ENCODE measurements around the gene CCDC146. TPM values are rescaled to one million over a fixed set of nuclear protein-coding genes. Genes with fewer than 3 reads are reported as not detected.
"Not testable (repeated sequence)": the region's sequence is repeated elsewhere in the genome, so short reads cannot be mapped to it uniquely, and the experiment has no call there.

CCDC146 gene
- total and polyA plus RNA-seq, 2 of the 13 experiments (the other 11 are each of a cell fraction or from before 2014, with no cell fraction given), result 2.4 to 4.1 TPM

GRCh38 chr7:77138668-77139067, 16.3 kb downstream of the CCDC146 start:
- in situ Hi-C loops (cut with HindIII; ENCODE audit: extremely low pct_ligation_motif_present, low pct_unique_long_range_greater_than_20kb), result not testable (repeated sequence)

GRCh38 chr7:77140291-77140690, 17.9 kb downstream of the CCDC146 start:
- H3K27me3 ChIP-seq (ENCODE audit: control insufficient read depth in 1 of 2, insufficient read depth in 2 of 2, low read length in 2 of 2); BruUV-seq (replicated peaks); H3K4me1 ChIP-seq (ENCODE audit: insufficient read depth, low read length); CTCF ChIA-PET (ENCODE audit: low intra/inter-chr PET ratio, low total read pairs); H2AFZ ChIP-seq (ENCODE audit: low read length); H3K9me3 ChIP-seq (ENCODE audit: low read length); DNase-seq (ENCODE audit: low spot score); FAIRE-seq; POLR2A ChIA-PET; H3K9ac ChIP-seq (ENCODE audit: insufficient read depth, low read depth, low read length); intact Hi-C loops (cut with micrococcal nuclease; ENCODE audit: unreplicated experiment); in situ Hi-C loops (cut with HindIII; ENCODE audit: extremely low pct_ligation_motif_present, low pct_unique_long_range_greater_than_20kb); ATAC-seq; H3K4me3 ChIP-seq (replicated peaks in 1 of 3; ENCODE audit: insufficient read depth in 1 of 3, low read depth in 2 of 3, low read length in 3 of 3); H4K20me1 ChIP-seq (ENCODE audit: insufficient read depth, low read length); H3K4me2 ChIP-seq (ENCODE audit: low read depth, low read length); H3K36me3 ChIP-seq (replicated peaks in 1 of 2; ENCODE audit: control insufficient read depth in 1 of 2, insufficient read depth in 2 of 2, low read length in 2 of 2); H3K27ac ChIP-seq (ENCODE audit: extremely low read length, insufficient read depth, low read length); H3K79me2 ChIP-seq (ENCODE audit: insufficient read depth, low read length): not testable (repeated sequence)
- 75% methylated on average over 4 of the region's 4 CpGs for WGBS (ENCODE audit: low lambda C conversion rate)

More at GRCh38 chr7:77138668-77139067, 16.3 kb downstream of the CCDC146 start:
- H3K9ac ChIP-seq (ENCODE audit: insufficient read depth, low read depth, low read length); POLR2A ChIA-PET; H4K20me1 ChIP-seq (ENCODE audit: insufficient read depth, low read length); intact Hi-C loops (cut with micrococcal nuclease; ENCODE audit: unreplicated experiment); H3K4me1 ChIP-seq (ENCODE audit: insufficient read depth, low read length); H3K4me2 ChIP-seq (ENCODE audit: low read depth, low read length); BruUV-seq (replicated peaks); H3K9me3 ChIP-seq (ENCODE audit: low read length); CTCF ChIA-PET (ENCODE audit: low intra/inter-chr PET ratio, low total read pairs); FAIRE-seq; H3K27ac ChIP-seq (ENCODE audit: extremely low read length, insufficient read depth, low read length); H2AFZ ChIP-seq (ENCODE audit: low read length); H3K79me2 ChIP-seq (ENCODE audit: insufficient read depth, low read length); H3K4me3 ChIP-seq (replicated peaks in 1 of 3; ENCODE audit: insufficient read depth in 1 of 3, low read depth in 2 of 3, low read length in 3 of 3); ATAC-seq; DNase-seq (ENCODE audit: low spot score); H3K36me3 ChIP-seq (replicated peaks in 1 of 2; ENCODE audit: control insufficient read depth in 1 of 2, insufficient read depth in 2 of 2, low read length in 2 of 2); H3K27me3 ChIP-seq (ENCODE audit: control insufficient read depth in 1 of 2, insufficient read depth in 2 of 2, low read length in 2 of 2): not testable (repeated sequence)
- TF ChIP-seq ZNF7 (CRISPR knock-in tag; IDR thresholded peaks at IDR 0.05), result peak; percentile 83
- WGBS (ENCODE audit: low lambda C conversion rate), result 56% methylated on average over 2 of the region's 2 CpGs

- H3K79me2 ChIP-seq (ENCODE audit: insufficient read depth, low read length); H3K27me3 ChIP-seq (ENCODE audit: control insufficient read depth in 1 of 2, insufficient read depth in 2 of 2, low read length in 2 of 2); H3K36me3 ChIP-seq (replicated peaks in 1 of 2; ENCODE audit: control insufficient read depth in 1 of 2, insufficient read depth in 2 of 2, low read length in 2 of 2); H3K9me3 ChIP-seq (ENCODE audit: low read length); H3K4me3 ChIP-seq (replicated peaks in 1 of 3; ENCODE audit: insufficient read depth in 1 of 3, low read depth in 2 of 3, low read length in 3 of 3); in situ Hi-C loops (cut with HindIII; ENCODE audit: extremely low pct_ligation_motif_present, low pct_unique_long_range_greater_than_20kb); POLR2A ChIA-PET; BruUV-seq (replicated peaks); H3K9ac ChIP-seq (ENCODE audit: insufficient read depth, low read depth, low read length); CTCF ChIA-PET (ENCODE audit: low intra/inter-chr PET ratio, low total read pairs); FAIRE-seq; H4K20me1 ChIP-seq (ENCODE audit: insufficient read depth, low read length); DNase-seq (ENCODE audit: low spot score); ATAC-seq; intact Hi-C loops (cut with micrococcal nuclease; ENCODE audit: unreplicated experiment); H2AFZ ChIP-seq (ENCODE audit: low read length); H3K4me1 ChIP-seq (ENCODE audit: insufficient read depth, low read length); H3K4me2 ChIP-seq (ENCODE audit: low read depth, low read length); H3K27ac ChIP-seq (ENCODE audit: extremely low read length, insufficient read depth, low read length): not testable (repeated sequence)
These were observed 29.8 kb downstream of the CCDC146 start for GRCh38 chr7:77152232-77152631.

GRCh38 chr7:77154917-77155464, 32.6 kb downstream of the CCDC146 start:
- BruUV-seq (replicated peaks); H3K27ac ChIP-seq (ENCODE audit: extremely low read length, insufficient read depth, low read length); in situ Hi-C loops (cut with HindIII; ENCODE audit: extremely low pct_ligation_motif_present, low pct_unique_long_range_greater_than_20kb); H3K4me3 ChIP-seq (replicated peaks in 1 of 3; ENCODE audit: insufficient read depth in 1 of 3, low read depth in 2 of 3, low read length in 3 of 3); CTCF ChIA-PET (ENCODE audit: low intra/inter-chr PET ratio, low total read pairs); intact Hi-C loops (cut with micrococcal nuclease; ENCODE audit: unreplicated experiment); H2AFZ ChIP-seq (ENCODE audit: low read length); FAIRE-seq; H3K4me2 ChIP-seq (ENCODE audit: low read depth, low read length); H3K36me3 ChIP-seq (replicated peaks in 1 of 2; ENCODE audit: control insufficient read depth in 1 of 2, insufficient read depth in 2 of 2, low read length in 2 of 2); H3K9me3 ChIP-seq (ENCODE audit: low read length); H3K79me2 ChIP-seq (ENCODE audit: insufficient read depth, low read length); POLR2A ChIA-PET; H3K4me1 ChIP-seq (ENCODE audit: insufficient read depth, low read length); H4K20me1 ChIP-seq (ENCODE audit: insufficient read depth, low read length); H3K27me3 ChIP-seq (ENCODE audit: control insufficient read depth in 1 of 2, insufficient read depth in 2 of 2, low read length in 2 of 2); H3K9ac ChIP-seq (ENCODE audit: insufficient read depth, low read depth, low read length); DNase-seq (ENCODE audit: low spot score): not testable (repeated sequence)
- WGBS (ENCODE audit: low lambda C conversion rate), result 60% methylated on average over 3 of the region's 3 CpGs
- ATAC-seq, result peak; percentile 86
